Testis (tissue), 2 donors: ENCODE measurements around the gene NKX6-2.

Experiments
- POLR2A ChIP-seq: fragments of 450-650 bp; IDR thresholded peaks from one replicate; pipeline ENCODE4 v1.6.1; 2017; ENCODE audit warnings: antibody characterized with exemption, mild to moderate bottlenecking, moderate library complexity
- TF ChIP-seq, protein P1 (sequence below), 3 experiments: fragments of 450-650 bp in 2 of 3; fragments of 200-600 bp in 1 of 3; sonication (generic) in 1 of 3; IDR thresholded peaks; one replicate each; pipeline ENCODE4 v1.5.1; 2016 to 2019; ENCODE audit warnings: antibody characterized with exemption in 3 of 3, mild to moderate bottlenecking in 2 of 3, moderate library complexity in 1 of 3

DNA sequence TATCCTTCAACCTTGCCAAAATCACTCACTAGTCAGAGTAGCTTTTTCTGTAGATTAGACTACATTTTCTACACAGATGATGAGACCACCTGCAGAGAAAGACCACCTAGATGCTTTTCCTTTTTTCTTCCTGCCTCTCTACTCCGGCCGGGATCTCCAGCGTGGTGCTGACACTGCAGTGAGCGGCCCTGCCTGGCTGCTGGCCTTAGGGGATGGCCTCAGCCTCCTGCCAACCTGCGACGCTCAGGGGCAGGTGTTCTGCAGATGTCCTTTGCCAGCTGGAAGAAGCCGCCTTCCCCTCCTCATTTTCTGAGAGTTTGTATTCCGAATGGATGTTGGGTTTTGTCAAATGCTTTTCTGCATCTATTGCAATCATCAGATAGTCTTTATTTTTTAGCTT, 43.5 kb upstream of the NKX6-2 start:
- TF ChIP-seq, protein P1, sequence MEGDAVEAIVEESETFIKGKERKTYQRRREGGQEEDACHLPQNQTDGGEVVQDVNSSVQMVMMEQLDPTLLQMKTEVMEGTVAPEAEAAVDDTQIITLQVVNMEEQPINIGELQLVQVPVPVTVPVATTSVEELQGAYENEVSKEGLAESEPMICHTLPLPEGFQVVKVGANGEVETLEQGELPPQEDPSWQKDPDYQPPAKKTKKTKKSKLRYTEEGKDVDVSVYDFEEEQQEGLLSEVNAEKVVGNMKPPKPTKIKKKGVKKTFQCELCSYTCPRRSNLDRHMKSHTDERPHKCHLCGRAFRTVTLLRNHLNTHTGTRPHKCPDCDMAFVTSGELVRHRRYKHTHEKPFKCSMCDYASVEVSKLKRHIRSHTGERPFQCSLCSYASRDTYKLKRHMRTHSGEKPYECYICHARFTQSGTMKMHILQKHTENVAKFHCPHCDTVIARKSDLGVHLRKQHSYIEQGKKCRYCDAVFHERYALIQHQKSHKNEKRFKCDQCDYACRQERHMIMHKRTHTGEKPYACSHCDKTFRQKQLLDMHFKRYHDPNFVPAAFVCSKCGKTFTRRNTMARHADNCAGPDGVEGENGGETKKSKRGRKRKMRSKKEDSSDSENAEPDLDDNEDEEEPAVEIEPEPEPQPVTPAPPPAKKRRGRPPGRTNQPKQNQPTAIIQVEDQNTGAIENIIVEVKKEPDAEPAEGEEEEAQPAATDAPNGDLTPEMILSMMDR (IDR thresholded peaks at IDR 0.05) = no peak
- TF ChIP-seq POLR2A = no peak
